ENCODE data around the gene ZNF598. TPM values are rescaled to one million over a fixed set of nuclear protein-coding genes. Genes with fewer than 3 reads are reported as not detected.

ZNF598 gene
- total and polyA plus RNA-seq, 4 donors = 2.7 to 28.4 (median 16.2) TPM

- peaks cover 24 to 54% (median 35%) of the 10 kb centered on the region in 4 donors for H3K4me1 ChIP-seq (ENCODE audit: control insufficient read depth in 4 of 4, insufficient read depth in 4 of 4, low read length in 3 of 4)
- H3K9me3 ChIP-seq (ENCODE audit: control insufficient read depth in 4 of 4, low read length in 3 of 4) = no peaks in the 10 kb centered on the region
- no peak overlapping the region for H3K27ac ChIP-seq (ENCODE audit: low read depth in 1 of 2, low read length in 2 of 2)
- H3K4me3 ChIP-seq (ENCODE audit: low read depth in 1 of 3, low read length in 3 of 3) = peak overlapping the region in 1 of 3 donors; percentile 18
- H3K9ac ChIP-seq (ENCODE audit: low read depth in 1 of 2, low read length in 2 of 2) = no peak overlapping the region
- WGBS = 6% methylated on average over 14 of the region's 14 CpGs
- no peak for TF ChIP-seq NR2F2 (IDR thresholded peaks at IDR 0.05)
- TF ChIP-seq, protein P1, sequence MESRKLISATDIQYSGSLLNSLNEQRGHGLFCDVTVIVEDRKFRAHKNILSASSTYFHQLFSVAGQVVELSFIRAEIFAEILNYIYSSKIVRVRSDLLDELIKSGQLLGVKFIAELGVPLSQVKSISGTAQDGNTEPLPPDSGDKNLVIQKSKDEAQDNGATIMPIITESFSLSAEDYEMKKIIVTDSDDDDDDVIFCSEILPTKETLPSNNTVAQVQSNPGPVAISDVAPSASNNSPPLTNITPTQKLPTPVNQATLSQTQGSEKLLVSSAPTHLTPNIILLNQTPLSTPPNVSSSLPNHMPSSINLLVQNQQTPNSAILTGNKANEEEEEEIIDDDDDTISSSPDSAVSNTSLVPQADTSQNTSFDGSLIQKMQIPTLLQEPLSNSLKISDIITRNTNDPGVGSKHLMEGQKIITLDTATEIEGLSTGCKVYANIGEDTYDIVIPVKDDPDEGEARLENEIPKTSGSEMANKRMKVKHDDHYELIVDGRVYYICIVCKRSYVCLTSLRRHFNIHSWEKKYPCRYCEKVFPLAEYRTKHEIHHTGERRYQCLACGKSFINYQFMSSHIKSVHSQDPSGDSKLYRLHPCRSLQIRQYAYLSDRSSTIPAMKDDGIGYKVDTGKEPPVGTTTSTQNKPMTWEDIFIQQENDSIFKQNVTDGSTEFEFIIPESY (IDR thresholded peaks at IDR 0.05) = no peak
- TF ChIP-seq TAF1 (conservative IDR thresholded peaks at IDR 0.05) = no peak
- no peak for TF ChIP-seq REST (IDR thresholded peaks at IDR 0.05)
- no peak for TF ChIP-seq GABPA (IDR thresholded peaks at IDR 0.05 in 1 of 2, conservative IDR thresholded peaks at IDR 0.05 in 1 of 2)
- TF ChIP-seq SP1 (IDR thresholded peaks at IDR 0.05) = no peak
- no peak for TF ChIP-seq FOXA1 (IDR thresholded peaks at IDR 0.05)
- no peak for TF ChIP-seq RAD21 (IDR thresholded peaks at IDR 0.05)
- TF ChIP-seq HNF4G (IDR thresholded peaks at IDR 0.05) = no peak
- TF ChIP-seq YY1 (IDR thresholded peaks at IDR 0.05) = no peak
- TF ChIP-seq, protein P2, sequence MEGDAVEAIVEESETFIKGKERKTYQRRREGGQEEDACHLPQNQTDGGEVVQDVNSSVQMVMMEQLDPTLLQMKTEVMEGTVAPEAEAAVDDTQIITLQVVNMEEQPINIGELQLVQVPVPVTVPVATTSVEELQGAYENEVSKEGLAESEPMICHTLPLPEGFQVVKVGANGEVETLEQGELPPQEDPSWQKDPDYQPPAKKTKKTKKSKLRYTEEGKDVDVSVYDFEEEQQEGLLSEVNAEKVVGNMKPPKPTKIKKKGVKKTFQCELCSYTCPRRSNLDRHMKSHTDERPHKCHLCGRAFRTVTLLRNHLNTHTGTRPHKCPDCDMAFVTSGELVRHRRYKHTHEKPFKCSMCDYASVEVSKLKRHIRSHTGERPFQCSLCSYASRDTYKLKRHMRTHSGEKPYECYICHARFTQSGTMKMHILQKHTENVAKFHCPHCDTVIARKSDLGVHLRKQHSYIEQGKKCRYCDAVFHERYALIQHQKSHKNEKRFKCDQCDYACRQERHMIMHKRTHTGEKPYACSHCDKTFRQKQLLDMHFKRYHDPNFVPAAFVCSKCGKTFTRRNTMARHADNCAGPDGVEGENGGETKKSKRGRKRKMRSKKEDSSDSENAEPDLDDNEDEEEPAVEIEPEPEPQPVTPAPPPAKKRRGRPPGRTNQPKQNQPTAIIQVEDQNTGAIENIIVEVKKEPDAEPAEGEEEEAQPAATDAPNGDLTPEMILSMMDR (IDR thresholded peaks at IDR 0.05; ENCODE audit: low read depth, low read length, missing input control) = no peak
- no peak for TF ChIP-seq RXRA (IDR thresholded peaks at IDR 0.05)
- no peak for TF ChIP-seq JUND (IDR thresholded peaks at IDR 0.05)
- no peaks in the 10 kb centered on the region for H3K36me3 ChIP-seq (ENCODE audit: control insufficient read depth in 4 of 4, insufficient read depth in 3 of 4, low read depth in 1 of 4, low read length in 3 of 4)
- H3K27me3 ChIP-seq (ENCODE audit: control insufficient read depth in 4 of 4, insufficient read depth in 4 of 4, low read length in 3 of 4) = no peaks in the 10 kb centered on the region
- no peak for DNase-seq (ENCODE audit: low spot score)
These were observed 13.1 kb upstream of the ZNF598 start for GRCh38 chr16:2022723-2023091.

DNA sequence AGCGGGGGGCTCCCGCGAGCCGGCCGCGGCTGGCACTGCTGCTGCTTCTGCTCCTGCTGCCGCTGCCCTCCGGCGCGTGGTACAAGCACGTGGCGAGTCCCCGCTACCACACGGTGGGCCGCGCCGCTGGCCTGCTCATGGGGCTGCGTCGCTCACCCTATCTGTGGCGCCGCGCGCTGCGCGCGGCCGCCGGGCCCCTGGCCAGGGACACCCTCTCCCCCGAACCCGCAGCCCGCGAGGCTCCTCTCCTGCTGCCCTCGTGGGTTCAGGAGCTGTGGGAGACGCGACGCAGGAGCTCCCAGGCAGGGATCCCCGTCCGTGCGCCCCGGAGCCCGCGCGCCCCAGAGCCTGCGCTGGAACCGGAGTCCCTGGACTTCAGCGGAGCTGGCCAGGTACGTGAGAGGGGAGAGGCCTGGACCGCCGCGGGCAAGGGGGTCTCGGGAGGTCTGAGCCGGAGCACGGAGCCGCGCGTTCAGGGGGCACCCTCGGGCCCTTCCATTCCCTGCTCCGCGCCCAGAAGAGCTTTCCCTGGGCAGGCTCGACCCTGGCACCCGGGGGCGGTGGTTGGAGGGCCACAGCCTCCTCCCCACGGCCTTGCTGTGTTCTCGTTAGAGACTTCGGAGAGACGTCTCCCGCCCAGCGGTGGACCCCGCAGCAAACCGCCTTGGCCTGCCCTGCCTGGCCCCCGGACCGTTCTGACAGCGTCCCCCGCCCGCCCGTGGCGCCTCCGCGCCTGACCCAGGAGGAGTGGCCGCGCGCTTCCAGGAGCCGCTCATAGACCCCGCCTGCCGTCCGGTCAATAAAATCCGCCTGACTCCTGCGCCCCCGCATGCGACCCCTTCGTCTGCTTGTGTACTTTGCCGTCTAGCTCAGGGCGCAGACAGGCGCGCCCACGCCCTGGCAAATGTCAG is 10.6 kb upstream of the ZNF598 start:
- no peak overlapping the region for H3K27ac ChIP-seq (ENCODE audit: low read depth in 1 of 2, low read length in 2 of 2)
- WGBS = 2% methylated on average over 96 of the region's 96 CpGs
- H3K4me1 ChIP-seq (ENCODE audit: control insufficient read depth in 4 of 4, insufficient read depth in 4 of 4, low read length in 3 of 4) = peaks cover 20 to 35% (median 24%) of the 10 kb centered on the region in 4 donors
- no peaks in the 10 kb centered on the region for H3K27me3 ChIP-seq (ENCODE audit: control insufficient read depth in 4 of 4, insufficient read depth in 4 of 4, low read length in 3 of 4)
- no peaks in the 10 kb centered on the region for H3K36me3 ChIP-seq (ENCODE audit: control insufficient read depth in 4 of 4, insufficient read depth in 3 of 4, low read depth in 1 of 4, low read length in 3 of 4)
- peak overlapping the region in 1 of 3 donors; percentile 28 for H3K4me3 ChIP-seq (ENCODE audit: low read depth in 1 of 3, low read length in 3 of 3)
- no peak for DNase-seq (ENCODE audit: low spot score)
- no peak overlapping the region for H3K9ac ChIP-seq (ENCODE audit: low read depth in 1 of 2, low read length in 2 of 2)
- no peaks in the 10 kb centered on the region for H3K9me3 ChIP-seq (ENCODE audit: control insufficient read depth in 4 of 4, low read length in 3 of 4)
- TF ChIP-seq, protein P3, sequence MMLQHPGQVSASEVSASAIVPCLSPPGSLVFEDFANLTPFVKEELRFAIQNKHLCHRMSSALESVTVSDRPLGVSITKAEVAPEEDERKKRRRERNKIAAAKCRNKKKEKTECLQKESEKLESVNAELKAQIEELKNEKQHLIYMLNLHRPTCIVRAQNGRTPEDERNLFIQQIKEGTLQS (IDR thresholded peaks at IDR 0.05) = no peak
- TF ChIP-seq TAF1 (conservative IDR thresholded peaks at IDR 0.05) (no peak), HNF4A (conservative IDR thresholded peaks at IDR 0.05) (no peak)
